Nephron progenitor cell (in vitro differentiated cells): ENCODE data around the gene NDUFV3.
"Not testable (repeated sequence)": the region's sequence is repeated elsewhere in the genome, so short reads cannot be mapped to it uniquely, and the experiment has no call there.

Source experiments
- DNase-seq: peaks from one replicate; pipeline ENCODE4 v3.0.0; 2021
- H3K27ac Mint-ChIP-seq: 2 replicates; pipeline ENCODE4 v1.8.0; 2021; ENCODE audit warnings: mild to moderate bottlenecking, moderate library complexity, mixed read lengths
- H3K27me3 Mint-ChIP-seq: 2 replicates; pipeline ENCODE4 v1.8.0; 2021; ENCODE audit warnings: mild to moderate bottlenecking, low read depth, mixed read lengths; ENCODE audit not compliant: poor library complexity
- H3K36me3 Mint-ChIP-seq: 2 replicates; pipeline ENCODE4 v1.8.0; 2021; ENCODE audit warnings: low read depth, mixed read lengths
- H3K4me1 Mint-ChIP-seq: 2 replicates; pipeline ENCODE4 v1.8.0; 2021; ENCODE audit warnings: mixed read lengths
- H3K4me3 Mint-ChIP-seq: 2 replicates; pipeline ENCODE4 v1.8.0; 2021; ENCODE audit warnings: mild to moderate bottlenecking, moderate library complexity, mixed read lengths
- H3K9me3 Mint-ChIP-seq: 2 replicates; pipeline ENCODE4 v1.8.0; 2021; ENCODE audit warnings: mild to moderate bottlenecking, moderate library complexity, mixed read lengths
- TF ChIP-seq, protein P1 (sequence below): fragments of 200-600 bp; sonication (generic); IDR thresholded peaks from 2 replicates; pipeline ENCODE4 v1.5.0; 2021; ENCODE audit warnings: antibody characterized with exemption

NDUFV3 gene

DNA sequence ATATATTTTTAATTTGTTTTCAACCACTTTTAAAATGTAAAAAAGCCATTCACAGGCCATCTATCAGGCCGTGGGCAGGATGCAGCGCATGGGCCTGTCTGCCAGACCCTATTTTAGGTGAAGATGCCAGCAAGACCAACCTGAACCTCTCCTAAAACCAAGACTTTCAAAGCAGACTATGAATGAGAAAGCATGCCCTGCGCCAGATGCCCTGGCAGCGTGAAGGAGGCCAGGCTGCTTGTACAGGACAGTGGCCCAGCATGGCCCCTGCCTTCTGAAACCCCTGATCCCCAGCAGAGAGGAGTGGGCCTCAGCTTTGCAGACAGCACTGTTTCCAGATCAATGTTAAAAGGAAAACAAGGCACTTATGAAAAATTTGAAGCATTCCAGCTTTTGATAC lies 45.4 kb upstream of the NDUFV3 start:
- H3K9me3 Mint-ChIP-seq, result no peaks in the 10 kb centered on the region
- TF ChIP-seq, protein P1, sequence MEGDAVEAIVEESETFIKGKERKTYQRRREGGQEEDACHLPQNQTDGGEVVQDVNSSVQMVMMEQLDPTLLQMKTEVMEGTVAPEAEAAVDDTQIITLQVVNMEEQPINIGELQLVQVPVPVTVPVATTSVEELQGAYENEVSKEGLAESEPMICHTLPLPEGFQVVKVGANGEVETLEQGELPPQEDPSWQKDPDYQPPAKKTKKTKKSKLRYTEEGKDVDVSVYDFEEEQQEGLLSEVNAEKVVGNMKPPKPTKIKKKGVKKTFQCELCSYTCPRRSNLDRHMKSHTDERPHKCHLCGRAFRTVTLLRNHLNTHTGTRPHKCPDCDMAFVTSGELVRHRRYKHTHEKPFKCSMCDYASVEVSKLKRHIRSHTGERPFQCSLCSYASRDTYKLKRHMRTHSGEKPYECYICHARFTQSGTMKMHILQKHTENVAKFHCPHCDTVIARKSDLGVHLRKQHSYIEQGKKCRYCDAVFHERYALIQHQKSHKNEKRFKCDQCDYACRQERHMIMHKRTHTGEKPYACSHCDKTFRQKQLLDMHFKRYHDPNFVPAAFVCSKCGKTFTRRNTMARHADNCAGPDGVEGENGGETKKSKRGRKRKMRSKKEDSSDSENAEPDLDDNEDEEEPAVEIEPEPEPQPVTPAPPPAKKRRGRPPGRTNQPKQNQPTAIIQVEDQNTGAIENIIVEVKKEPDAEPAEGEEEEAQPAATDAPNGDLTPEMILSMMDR, result no peak
- H3K4me1 Mint-ChIP-seq, result no peaks in the 10 kb centered on the region
- no peak overlapping the region for H3K4me3 Mint-ChIP-seq
- H3K36me3 Mint-ChIP-seq, result peaks cover 52% of the 10 kb centered on the region
- H3K27me3 Mint-ChIP-seq, result peaks cover 4% of the 10 kb centered on the region
- DNase-seq, result no peak
- H3K27ac Mint-ChIP-seq, result no peak overlapping the region

DNA sequence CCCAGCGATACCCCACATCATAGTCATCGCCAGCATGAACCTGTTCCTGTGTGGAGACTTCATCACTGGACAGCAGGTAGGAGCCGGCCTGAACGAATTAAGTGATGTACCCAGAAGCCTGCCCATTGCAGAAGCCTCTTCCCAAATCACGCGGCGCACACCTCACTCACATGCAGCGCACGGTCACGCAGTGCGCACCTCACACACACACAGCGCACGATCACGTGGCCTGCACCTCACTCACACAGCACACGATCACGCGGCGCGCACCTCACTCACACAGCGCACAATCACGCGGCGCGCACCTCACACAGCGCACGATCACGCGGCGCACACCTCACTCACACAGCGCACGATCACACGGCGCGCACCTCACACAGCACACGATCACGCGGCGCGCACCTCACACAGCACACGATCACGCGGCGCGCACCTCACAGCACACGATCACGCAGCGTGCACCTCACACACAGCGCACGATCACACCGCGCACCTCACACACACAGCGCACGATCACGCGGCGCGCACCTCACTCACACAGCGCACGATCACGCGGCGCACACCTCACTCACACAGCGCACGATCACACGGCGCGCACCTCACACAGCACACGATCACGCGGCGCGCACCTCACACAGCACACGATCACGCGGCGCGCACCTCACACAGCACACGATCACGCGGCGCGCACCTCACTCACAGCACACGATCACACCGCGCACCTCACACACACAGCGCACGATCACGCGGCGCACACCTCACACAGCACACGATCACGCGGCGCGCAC lies 44.8 kb upstream of the NDUFV3 start:
- DNase-seq, H3K9me3 Mint-ChIP-seq, H3K27me3 Mint-ChIP-seq, H3K27ac Mint-ChIP-seq, H3K4me3 Mint-ChIP-seq, H3K4me1 Mint-ChIP-seq: not testable (repeated sequence)
- peaks cover 47% of the 10 kb centered on the region for H3K36me3 Mint-ChIP-seq

DNA sequence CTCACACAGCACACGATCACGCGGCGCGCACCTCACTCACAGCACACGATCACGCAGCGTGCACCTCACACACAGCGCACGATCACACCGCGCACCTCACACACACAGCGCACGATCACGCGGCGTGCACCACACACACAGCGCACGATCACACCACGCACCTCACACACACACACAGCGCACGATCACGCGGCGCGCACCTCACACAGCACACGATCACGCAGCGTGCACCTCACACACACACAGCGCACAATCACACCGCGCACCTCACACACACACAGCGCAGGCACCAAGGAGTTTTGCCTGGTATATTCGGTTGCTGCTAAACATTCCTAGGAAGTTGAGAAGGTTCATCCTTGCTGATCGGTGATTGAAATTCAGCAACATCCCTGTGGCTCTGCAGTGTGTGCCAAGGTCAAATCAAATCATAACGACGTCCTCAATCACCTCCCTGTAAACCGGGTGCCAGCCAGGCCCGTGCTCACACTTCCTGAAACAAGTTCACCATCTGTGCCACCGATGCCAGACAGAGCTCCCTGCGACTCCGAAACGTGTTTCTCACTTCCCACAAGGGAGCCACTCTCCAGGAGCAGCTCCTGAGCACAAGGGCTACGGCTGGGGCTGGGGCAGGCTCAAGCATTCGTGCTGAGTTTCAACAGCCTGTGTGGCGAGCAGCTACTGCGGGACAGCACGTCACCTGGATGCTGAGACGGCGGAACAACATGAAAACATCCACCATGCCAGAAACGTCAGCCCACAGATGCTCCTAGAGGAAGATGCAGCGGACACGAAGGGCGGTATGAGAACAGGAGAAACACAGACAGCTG lies 44.0 kb upstream of the NDUFV3 start:
- Mint-ChIP-seq H3K36me3 (peaks cover 42% of the 10 kb centered on the region), H3K4me3 (no peak overlapping the region), H3K27ac (peak overlapping the region; percentile 73), H3K27me3 (peaks cover 4% of the 10 kb centered on the region), H3K4me1 (no peaks in the 10 kb centered on the region), H3K9me3 (no peaks in the 10 kb centered on the region)
- DNase-seq, result no peak
- TF ChIP-seq, protein P1, result no peak

DNA sequence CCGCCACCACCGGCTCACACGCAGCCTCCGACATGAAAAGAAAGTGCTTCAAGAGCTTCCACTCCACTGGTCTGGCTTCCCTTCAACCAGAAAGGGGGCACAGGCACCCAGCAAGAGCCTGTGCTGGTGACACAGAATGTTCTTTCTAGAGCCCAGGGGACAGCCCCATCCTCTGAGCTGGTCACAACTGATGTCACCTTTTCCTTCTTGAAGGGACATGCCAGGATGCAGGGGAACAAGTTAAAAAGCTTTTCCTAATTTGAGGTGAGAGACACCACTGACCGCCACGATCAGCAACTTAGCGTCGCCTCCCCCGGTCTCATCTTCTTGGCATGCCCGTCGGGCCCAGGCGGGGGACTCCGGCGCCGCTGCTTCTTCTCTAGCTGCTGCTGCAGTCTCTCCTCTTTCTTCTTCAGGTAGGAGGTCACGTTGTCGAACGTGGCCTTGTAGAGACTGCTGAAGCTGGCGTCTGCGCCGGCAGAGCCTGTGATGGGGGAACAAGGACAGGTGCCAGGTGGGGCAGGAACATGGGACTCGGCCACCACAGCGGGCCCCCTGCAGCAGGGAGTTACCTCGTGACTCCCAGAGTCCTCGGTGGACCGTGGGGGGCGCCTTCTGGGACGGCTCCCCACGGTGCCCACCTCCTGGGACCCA lies 43.2 kb upstream of the NDUFV3 start:
- TF ChIP-seq, protein P1, result no peak
- H3K4me3 Mint-ChIP-seq, result no peak overlapping the region
- peak overlapping the region; percentile 73 for H3K27ac Mint-ChIP-seq
- no peak for DNase-seq
- peaks cover 43% of the 10 kb centered on the region for H3K36me3 Mint-ChIP-seq
- H3K27me3 Mint-ChIP-seq, result peaks cover 4% of the 10 kb centered on the region
- H3K4me1 Mint-ChIP-seq, result no peaks in the 10 kb centered on the region
- H3K9me3 Mint-ChIP-seq, result no peaks in the 10 kb centered on the region

- Mint-ChIP-seq H3K27ac (peak overlapping the region; percentile 68), H3K4me1 (no peaks in the 10 kb centered on the region), H3K27me3 (peaks cover 4% of the 10 kb centered on the region), H3K4me3 (no peak overlapping the region), H3K36me3 (peaks cover 38% of the 10 kb centered on the region), H3K9me3 (no peaks in the 10 kb centered on the region)
- TF ChIP-seq, protein P1, result no peak
- no peak for DNase-seq
These were observed 42.6 kb upstream of the NDUFV3 start for GRCh38 chr21:42850463-42850862.

DNA sequence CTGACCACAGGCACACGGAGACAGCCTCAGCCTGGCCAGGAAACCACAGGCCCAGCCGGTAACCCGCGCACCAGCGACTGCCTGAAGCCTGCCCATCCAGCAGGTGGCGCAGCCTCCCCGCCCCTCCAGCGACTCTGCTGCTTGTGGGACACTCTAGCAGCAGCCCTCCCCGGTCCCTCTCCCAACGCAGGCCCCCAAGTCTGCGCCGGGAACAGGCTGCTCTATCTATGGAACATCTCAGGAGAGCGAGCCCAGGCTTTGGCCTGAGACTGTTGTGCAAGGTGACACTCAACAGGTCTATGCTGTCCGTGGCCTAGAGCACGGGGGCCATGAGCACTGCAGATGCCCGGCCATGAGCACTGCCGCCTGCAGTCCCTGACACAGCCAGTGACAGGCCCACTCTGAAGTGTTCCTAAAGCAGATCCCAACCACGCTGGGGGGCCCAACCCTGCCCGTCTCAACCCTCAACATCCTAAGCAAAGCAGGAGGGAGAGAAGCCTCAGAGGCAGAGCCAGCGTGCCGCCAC lies 42.2 kb upstream of the NDUFV3 start:
- no peak overlapping the region for H3K27ac Mint-ChIP-seq
- H3K4me1 Mint-ChIP-seq, result no peaks in the 10 kb centered on the region
- TF ChIP-seq, protein P1, result peak; percentile 28
- peak; percentile 21 for DNase-seq
- H3K27me3 Mint-ChIP-seq, result peaks cover 4% of the 10 kb centered on the region
- H3K36me3 Mint-ChIP-seq, result peaks cover 39% of the 10 kb centered on the region
- H3K9me3 Mint-ChIP-seq, result no peaks in the 10 kb centered on the region
- no peak overlapping the region for H3K4me3 Mint-ChIP-seq
